Activated T-cell treated with anti-CD3 and anti-CD28 coated beads, Interleukin-2, amount 50 U/mL, for 72 hours (primary cell): ENCODE measurements around the gene PLCL1. TPM values are rescaled to one million over a fixed set of nuclear protein-coding genes. Genes with fewer than 3 reads are reported as not detected.

Experiments used
- ATAC-seq, 2 donors: fragments of 150-1000 bp; cut with Tn5 transposase; replicated peaks in 1 of 2; 2 replicates each; pipeline ENCODE4 v1.10.0; 2021; ENCODE audit warnings: moderate library complexity in 2 of 2, mild to moderate bottlenecking in 1 of 2
- DNase-seq, 2 donors: peaks; one replicate each; pipeline ENCODE4 v3.0.0; 2021 to 2022; ENCODE audit warnings: mixed read lengths in 1 of 2
- H3K27ac Mint-ChIP-seq: one replicate; pipeline ENCODE4 v1.8.0; 2022; ENCODE audit warnings: mild to moderate bottlenecking, moderate library complexity, mixed read lengths
- H3K27me3 Mint-ChIP-seq: one replicate; pipeline ENCODE4 v1.8.0; 2022; ENCODE audit warnings: low read depth, mixed read lengths
- H3K36me3 Mint-ChIP-seq, 2 donors: one replicate each; pipeline ENCODE4 v1.8.0; 2022; ENCODE audit warnings: mixed read lengths in 2 of 2, mild to moderate bottlenecking in 1 of 2; ENCODE audit not compliant: insufficient read depth in 2 of 2
- H3K4me1 Mint-ChIP-seq: one replicate; pipeline ENCODE4 v1.8.0; 2022; ENCODE audit warnings: low read depth, mixed read lengths
- H3K4me3 Mint-ChIP-seq, 2 donors: one replicate each; pipeline ENCODE4 v1.8.0; 2022; ENCODE audit warnings: mild to moderate bottlenecking in 2 of 2, mixed read lengths in 2 of 2, moderate library complexity in 2 of 2
- H3K9me3 Mint-ChIP-seq, 2 donors: one replicate each; pipeline ENCODE4 v1.8.0; 2022; ENCODE audit warnings: mixed read lengths in 2 of 2
- total RNA-seq, 2 donors: library from RNA; stranded (reverse); gene quantifications; one replicate each; pipeline ENCODE4 v1.2.3, GENCODE V29; 2022

PLCL1 gene
- total RNA-seq, 2 donors from 2014 or later = 2.8 to 3.6 TPM

DNA sequence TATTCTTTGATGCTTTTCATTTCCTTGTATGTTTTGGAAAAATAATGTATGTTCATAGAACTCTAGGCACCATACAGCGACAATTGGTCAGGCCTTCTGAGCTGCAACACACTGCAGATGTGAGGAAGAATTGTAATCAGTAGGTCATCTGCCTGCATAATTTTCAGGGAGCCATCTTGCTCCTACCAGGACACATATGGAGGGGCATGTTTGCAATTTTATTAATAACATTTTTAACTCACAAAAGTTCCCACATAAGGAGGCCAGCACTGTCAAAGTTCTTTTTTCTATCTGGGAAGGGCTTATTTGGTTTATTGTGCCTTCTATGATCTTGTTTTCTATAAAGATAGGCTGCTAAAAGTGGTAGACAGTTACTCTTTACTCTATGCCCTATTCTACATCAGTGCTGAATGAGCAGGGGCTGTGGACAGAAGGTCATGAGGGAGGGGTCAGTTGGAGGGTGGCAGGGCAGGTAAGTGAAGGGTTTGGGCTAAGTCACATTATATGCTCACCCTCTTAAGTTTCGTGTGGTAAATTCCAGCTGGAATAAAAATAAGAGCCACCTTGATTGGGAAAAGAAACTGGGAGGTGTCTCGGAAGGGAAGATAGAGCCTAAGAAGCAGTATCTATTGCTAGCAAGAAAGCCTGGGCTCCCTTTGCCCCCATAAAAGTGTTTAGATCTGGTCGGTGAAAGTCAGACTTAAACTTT is 126.3 kb downstream of the PLCL1 start:
- DNase-seq = no peak
- no peak for ATAC-seq
- Mint-ChIP-seq H3K27ac (no peak overlapping the region), H3K4me3 (no peak overlapping the region), H3K36me3 (no peaks in the 10 kb centered on the region), H3K27me3 (no peaks in the 10 kb centered on the region), H3K9me3 (peaks cover 2 to 3% of the 10 kb centered on the region in 2 donors), H3K4me1 (peaks cover 55% of the 10 kb centered on the region)

DNA sequence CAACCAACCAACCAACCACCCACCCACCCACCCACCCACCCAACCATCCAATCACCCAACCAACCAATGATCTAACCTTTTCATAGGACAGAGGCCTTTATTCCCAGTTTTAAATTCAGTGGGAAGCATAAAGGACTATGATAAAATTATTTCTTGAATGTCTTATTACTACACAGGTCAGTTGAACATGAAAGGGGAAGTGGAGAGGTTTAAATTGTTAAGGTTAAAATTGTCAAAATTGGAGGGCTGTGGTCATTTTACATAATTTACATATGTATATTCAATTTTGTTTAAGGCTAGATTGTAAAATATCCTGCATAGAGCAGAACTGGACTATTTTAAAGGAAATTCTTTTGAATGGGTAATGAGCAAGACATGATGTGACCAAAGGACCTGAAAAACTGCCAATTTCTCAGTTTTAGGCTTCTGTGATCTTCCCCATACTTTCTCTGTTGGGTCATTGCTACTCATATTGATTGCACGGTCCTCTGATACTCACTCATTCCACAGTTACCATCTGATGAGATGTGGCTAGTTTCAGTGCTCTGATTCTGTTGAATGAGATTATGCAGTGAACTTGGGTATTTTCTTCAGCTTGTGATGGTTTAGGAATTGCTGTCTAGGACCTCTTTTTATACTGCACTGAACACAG is 127.4 kb downstream of the PLCL1 start:
- peaks cover under 1 to 2% of the 10 kb centered on the region in 2 donors for H3K9me3 Mint-ChIP-seq
- H3K4me3 Mint-ChIP-seq = no peak overlapping the region
- DNase-seq = peak in 1 of 2 donors; percentile 4
- ATAC-seq = peak; percentile 83 to 88
- peaks cover 52% of the 10 kb centered on the region for H3K4me1 Mint-ChIP-seq
- H3K27ac Mint-ChIP-seq = no peak overlapping the region
- no peaks in the 10 kb centered on the region for H3K36me3 Mint-ChIP-seq
- no peaks in the 10 kb centered on the region for H3K27me3 Mint-ChIP-seq

DNA sequence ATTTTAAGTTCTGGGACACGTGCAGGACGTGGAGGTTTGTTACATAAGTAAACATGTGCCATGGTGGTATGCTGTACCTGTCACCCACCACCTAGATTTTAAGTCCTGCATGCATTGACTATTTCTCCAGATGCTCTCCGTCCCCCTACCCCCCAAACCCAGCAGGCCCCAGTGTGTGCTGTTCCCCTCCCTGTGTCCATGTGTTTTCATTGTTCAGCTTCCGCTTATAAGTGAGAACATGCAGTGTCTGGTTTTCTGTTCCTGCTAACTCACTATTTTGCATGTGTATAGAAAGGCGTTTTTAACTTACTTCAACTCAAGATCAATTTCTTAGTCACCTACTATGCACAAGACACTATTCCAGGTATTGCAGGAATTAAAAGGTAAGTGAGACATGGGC is 128.0 kb downstream of the PLCL1 start:
- H3K4me1 Mint-ChIP-seq = peaks cover 47% of the 10 kb centered on the region
- peak in 1 of 2 donors; percentile 10 for ATAC-seq

DNA sequence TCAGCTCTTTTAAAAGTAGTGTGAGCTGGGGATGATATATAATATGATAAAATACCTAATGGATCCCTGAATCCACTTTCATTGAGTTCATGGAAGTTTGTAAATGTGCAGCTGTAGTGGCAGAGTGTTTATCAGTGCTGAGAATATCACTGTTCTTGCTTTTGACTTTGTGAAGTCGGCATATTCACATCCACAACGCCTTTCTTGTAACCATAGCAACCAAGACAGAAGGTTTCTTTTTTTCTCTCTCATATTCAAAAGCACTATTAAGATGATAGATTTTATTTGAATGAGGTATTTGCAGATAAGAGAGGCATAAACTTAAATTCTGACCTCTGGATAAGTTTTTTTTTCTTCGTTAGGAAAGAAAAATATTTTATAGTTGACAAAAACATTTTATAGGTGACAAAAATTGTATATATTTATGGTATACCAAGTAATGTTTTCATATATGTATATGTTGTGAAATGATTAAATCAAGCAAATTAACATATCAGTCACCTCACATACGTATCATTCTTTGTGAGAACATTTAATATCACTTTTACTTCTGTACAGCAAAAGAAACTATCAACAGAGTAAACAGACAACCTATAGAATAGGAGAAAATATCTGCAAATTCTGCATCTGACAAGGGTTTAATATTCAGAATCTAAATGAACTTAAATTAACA is 130.0 kb downstream of the PLCL1 start:
- no peaks in the 10 kb centered on the region for H3K9me3 Mint-ChIP-seq
- ATAC-seq (peak; percentile 21 to 41), DNase-seq (no peak)
- peaks cover 55% of the 10 kb centered on the region for H3K4me1 Mint-ChIP-seq
- H3K27ac Mint-ChIP-seq = peak overlapping the region; percentile 23
- no peaks in the 10 kb centered on the region for H3K27me3 Mint-ChIP-seq
- H3K36me3 Mint-ChIP-seq = no peaks in the 10 kb centered on the region
- peak overlapping the region; percentile 60 to 90 for H3K4me3 Mint-ChIP-seq

More for the DNA sequence above, 128.0 kb downstream of the PLCL1 start:
- DNase-seq = no peak
- no peak overlapping the region for H3K27ac Mint-ChIP-seq
- peaks cover 0 to 1% of the 10 kb centered on the region in 2 donors for H3K9me3 Mint-ChIP-seq
- H3K27me3 Mint-ChIP-seq = no peaks in the 10 kb centered on the region
- peak overlapping the region in 1 of 2 donors; percentile 4 for H3K4me3 Mint-ChIP-seq
- H3K36me3 Mint-ChIP-seq = no peaks in the 10 kb centered on the region

DNA sequence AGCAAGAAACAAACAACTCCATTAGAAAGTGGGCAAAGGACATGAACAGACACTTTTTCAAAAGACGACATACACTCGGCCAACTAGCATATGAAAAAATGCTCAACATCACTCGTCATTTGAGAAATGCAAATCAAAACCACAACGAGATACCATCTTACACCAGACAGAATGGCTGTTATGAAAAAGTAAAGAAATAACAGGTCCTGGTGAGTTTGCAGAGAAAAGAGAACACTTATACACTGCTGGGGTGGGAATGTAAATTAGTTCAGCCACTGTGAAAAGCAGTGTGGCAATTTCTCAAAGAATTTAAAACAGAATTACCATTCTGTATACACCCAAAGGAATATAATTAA is 130.5 kb downstream of the PLCL1 start:
- Mint-ChIP-seq H3K4me1 (peaks cover 58% of the 10 kb centered on the region), H3K4me3 (peak overlapping the region; percentile 60 to 90), H3K27ac (peak overlapping the region; percentile 10), H3K27me3 (no peaks in the 10 kb centered on the region), H3K36me3 (no peaks in the 10 kb centered on the region), H3K9me3 (no peaks in the 10 kb centered on the region)
- DNase-seq = peak in 1 of 2 donors; percentile 5
- ATAC-seq = peak; percentile 75 to 79

DNA sequence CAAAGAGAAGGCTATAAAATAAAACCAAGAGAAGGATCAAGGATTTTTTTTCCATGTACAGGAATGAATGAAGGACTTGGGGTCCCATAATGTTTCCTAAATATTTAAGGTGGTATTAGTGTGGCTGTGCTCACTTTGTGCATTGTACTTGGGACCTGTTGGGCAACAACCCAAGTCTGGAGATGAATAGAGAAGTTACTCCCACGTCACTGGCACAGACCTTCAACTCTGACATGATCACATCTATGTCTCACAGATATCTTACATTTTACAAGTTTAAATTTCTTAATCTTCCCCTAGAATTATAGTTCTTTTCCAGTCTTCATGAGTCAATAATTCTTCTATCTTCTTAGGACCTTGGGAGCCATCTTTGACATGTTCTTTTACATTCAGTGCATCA is 133.4 kb downstream of the PLCL1 start:
- ATAC-seq (no peak), DNase-seq (no peak)
- Mint-ChIP-seq H3K27ac (no peak overlapping the region), H3K4me3 (no peak overlapping the region), H3K9me3 (no peaks in the 10 kb centered on the region), H3K4me1 (peaks cover 56% of the 10 kb centered on the region), H3K27me3 (no peaks in the 10 kb centered on the region), H3K36me3 (no peaks in the 10 kb centered on the region)

DNA sequence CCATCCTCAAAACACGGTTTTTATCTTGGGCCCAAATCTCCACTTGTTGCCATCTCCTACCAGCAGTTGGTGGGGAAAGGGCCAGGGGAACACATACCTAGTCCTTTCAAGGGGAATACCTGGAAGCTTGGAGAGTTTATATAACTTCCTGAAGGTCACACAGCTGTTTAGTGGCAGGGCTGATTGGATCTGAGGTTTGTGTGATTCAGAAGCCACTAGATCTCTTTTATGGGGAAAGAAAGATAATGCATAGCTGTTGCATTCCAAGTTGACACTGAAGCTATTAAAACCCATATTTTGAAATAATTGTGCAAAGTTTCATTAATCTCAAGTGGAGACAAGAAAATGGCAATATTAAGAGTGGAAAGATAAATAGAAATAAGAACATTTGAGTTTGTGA is 134.2 kb downstream of the PLCL1 start:
- Mint-ChIP-seq H3K36me3 (no peaks in the 10 kb centered on the region), H3K27me3 (no peaks in the 10 kb centered on the region), H3K9me3 (no peaks in the 10 kb centered on the region), H3K27ac (no peak overlapping the region), H3K4me1 (peaks cover 56% of the 10 kb centered on the region), H3K4me3 (no peak overlapping the region)
- no peak for ATAC-seq
- DNase-seq = no peak

DNA sequence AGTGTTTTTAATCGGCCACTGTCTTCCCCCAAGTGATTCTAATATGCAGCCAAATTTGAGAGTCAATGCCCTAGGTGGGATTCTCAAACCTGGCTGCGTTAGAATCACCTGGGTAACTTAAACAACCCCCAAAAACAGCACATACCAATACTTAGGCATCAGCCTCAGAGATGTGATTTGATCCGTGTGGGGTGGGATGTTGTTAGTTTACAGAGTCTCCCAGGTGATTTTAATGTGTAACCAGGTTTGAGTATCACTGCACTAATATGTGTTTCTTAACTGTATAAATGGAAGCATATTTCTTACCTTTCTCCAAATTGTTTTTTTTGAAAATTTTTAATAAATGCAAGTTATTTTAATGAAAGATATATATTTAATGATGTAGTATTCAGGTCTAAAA is 135.4 kb downstream of the PLCL1 start:
- H3K27ac Mint-ChIP-seq = no peak overlapping the region
- H3K36me3 Mint-ChIP-seq = peaks cover 0 to 1% of the 10 kb centered on the region in 2 donors
- peaks cover 57% of the 10 kb centered on the region for H3K4me1 Mint-ChIP-seq
- H3K4me3 Mint-ChIP-seq = no peak overlapping the region
- no peak for ATAC-seq
- DNase-seq = no peak
- no peaks in the 10 kb centered on the region for H3K27me3 Mint-ChIP-seq
- H3K9me3 Mint-ChIP-seq = no peaks in the 10 kb centered on the region

DNA sequence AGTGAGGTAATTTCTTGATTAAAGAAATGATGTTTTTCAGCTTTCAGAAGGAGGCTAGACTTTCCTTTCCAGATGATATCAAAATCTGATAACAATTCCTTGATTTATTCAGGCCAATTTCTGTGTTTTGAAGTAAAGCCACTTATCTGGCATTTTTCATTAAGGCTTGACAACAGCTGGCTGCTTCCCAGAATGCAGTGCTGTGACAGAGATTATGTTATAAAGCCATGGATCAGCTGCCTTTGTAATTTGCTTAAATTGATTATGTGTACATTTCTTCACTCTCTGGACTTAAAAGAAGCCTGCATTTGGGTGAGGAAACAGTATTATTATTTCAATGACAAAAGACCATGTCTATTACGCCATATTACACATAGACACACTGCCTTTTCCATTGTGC is 136.0 kb downstream of the PLCL1 start:
- no peak overlapping the region for H3K27ac Mint-ChIP-seq
- DNase-seq (no peak), ATAC-seq (no peak)
- no peaks in the 10 kb centered on the region for H3K27me3 Mint-ChIP-seq
- no peak overlapping the region for H3K4me3 Mint-ChIP-seq
- peaks cover 56% of the 10 kb centered on the region for H3K4me1 Mint-ChIP-seq
- H3K36me3 Mint-ChIP-seq = peaks cover 0 to 1% of the 10 kb centered on the region in 2 donors
- H3K9me3 Mint-ChIP-seq = no peaks in the 10 kb centered on the region

DNA sequence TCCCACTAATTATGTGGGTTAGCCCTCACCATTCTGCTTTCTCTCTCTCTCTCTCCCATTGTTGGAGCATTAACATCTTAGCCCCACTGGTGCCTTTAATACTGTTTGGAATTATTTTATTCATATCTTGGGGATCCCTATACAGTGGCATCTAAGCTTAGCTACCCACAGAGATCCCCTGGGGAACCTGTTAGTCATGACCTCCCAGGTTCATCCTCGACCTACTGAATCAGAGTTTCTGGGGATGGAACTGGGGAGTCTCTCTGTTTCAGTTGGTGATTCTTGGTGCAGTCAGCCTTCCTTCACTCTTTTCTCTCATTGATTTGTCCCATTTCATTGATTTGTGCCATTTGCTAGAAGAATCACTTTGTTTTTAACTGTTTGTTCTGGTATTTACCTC is 137.3 kb downstream of the PLCL1 start:
- Mint-ChIP-seq H3K9me3 (no peaks in the 10 kb centered on the region), H3K27me3 (no peaks in the 10 kb centered on the region), H3K36me3 (peaks cover 0 to 1% of the 10 kb centered on the region in 2 donors), H3K4me3 (peak overlapping the region in 1 of 2 donors; percentile 38), H3K4me1 (peaks cover 49% of the 10 kb centered on the region), H3K27ac (no peak overlapping the region)
- ATAC-seq (peak in 1 of 2 donors; percentile 62), DNase-seq (no peak)

DNA sequence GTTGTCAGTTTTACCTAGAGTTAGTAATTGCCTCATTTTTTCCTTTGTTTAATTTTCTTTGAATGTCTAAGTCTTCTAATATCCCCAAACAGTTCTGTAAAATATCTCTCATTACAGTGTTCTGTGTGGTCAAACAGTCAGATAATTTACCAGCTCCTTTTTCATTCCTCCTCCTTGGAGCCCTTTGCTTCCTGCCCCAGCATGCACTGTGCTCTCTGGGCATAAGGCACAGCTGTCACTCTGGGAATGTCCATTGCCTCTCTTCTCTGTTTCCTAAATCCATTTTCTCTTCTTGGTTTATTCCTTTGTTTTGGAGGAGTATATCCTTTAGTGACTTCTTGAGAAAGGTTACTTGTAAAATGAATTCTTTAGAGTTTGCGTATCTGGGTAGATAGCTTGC is 139.3 kb downstream of the PLCL1 start:
- Mint-ChIP-seq H3K9me3 (no peaks in the 10 kb centered on the region), H3K27ac (no peak overlapping the region), H3K36me3 (peaks cover 0 to 1% of the 10 kb centered on the region in 2 donors), H3K4me1 (peaks cover 46% of the 10 kb centered on the region), H3K27me3 (no peaks in the 10 kb centered on the region), H3K4me3 (no peak overlapping the region)
- ATAC-seq (no peak), DNase-seq (no peak)

DNA sequence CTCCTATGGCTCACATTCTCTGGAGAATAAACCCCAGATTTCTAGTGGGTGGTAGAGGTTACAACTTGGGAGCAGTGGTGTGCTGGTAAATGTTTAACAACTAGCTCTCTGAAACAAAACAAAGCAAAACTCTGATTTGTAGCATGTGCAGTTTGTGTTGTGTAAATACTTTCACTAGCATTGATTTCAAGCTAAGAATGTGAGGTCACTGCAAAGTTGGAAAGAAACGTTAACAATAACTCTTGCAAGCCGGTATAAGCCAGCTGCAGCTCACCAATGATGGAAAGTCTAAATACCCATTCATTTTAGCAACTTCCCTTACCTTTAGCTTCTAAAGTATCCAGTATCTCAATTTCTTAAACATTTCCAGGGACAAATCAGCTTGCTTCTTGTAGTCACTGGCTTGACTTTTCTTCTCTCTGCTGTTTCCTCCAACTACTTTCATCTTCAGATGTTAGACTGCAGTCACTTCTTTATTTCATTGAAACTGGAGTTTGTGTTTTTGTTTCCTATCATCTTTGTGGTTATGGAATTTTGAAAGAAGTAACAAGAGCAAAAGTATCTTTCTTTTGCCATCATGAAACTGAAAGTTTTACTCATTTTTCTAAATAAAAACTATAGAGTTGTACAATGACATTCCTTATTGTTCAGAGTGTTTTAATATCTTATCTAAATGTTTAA is 140.2 kb downstream of the PLCL1 start:
- H3K9me3 Mint-ChIP-seq = no peaks in the 10 kb centered on the region
- peaks cover 47% of the 10 kb centered on the region for H3K4me1 Mint-ChIP-seq
- H3K27ac Mint-ChIP-seq = no peak overlapping the region
- no peak for DNase-seq
- ATAC-seq = no peak
- peaks cover 0 to 1% of the 10 kb centered on the region in 2 donors for H3K36me3 Mint-ChIP-seq
- peak overlapping the region in 1 of 2 donors; percentile 14 for H3K4me3 Mint-ChIP-seq
- H3K27me3 Mint-ChIP-seq = peaks cover 5% of the 10 kb centered on the region

DNA sequence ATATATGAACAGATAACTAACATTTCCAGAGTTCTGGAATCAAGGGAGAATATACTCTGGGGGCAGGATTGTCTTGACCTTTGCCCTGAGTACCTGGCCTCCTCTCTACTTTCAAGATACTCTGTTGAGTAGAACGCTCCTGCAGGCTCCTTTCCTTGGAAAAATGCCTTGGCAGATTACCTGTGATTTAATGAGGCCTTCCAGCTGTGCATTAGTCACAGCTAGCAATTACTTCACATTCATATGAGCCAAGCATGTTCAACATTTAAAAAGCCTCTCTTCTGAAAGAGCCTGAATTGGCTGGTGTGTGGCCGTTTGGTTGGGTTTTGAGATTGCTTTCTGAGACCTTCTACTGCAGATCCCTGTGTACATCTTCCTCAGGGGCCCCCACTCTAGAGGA is 142.2 kb downstream of the PLCL1 start:
- Mint-ChIP-seq H3K27me3 (peaks cover 5% of the 10 kb centered on the region), H3K27ac (no peak overlapping the region), H3K4me1 (peaks cover 49% of the 10 kb centered on the region), H3K9me3 (no peaks in the 10 kb centered on the region), H3K4me3 (no peak overlapping the region), H3K36me3 (peaks cover 0 to 1% of the 10 kb centered on the region in 2 donors)
- no peak for DNase-seq
- no peak for ATAC-seq
